Measurements from ENCODE around the gene CACNG4.

DNA sequence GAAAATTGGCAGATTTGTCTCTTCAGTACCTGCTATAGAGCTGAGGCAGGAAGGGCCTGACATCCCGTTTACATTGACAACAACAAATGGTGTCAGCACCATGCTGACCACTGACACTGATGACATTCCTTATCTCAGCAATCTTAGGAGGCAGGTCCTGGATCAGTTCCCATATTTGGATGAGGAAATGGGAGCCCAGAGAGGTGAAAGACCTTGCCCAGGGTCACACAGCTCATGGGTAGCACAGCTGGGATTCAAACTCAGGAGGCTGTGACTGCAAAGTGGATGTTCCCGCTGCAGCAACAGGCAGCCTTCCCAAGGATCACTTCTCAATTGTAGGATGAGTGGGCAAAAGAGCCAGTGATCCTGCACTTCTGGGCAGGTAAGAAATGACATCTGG is 30.5 kb upstream of the CACNG4 start:
- no peak for TF ChIP-seq EZH2 (IDR thresholded peaks at IDR 0.05; ENCODE audit: borderline replicate concordance, low read depth, low read length, severe bottlenecking)
- TF ChIP-seq, protein P1, sequence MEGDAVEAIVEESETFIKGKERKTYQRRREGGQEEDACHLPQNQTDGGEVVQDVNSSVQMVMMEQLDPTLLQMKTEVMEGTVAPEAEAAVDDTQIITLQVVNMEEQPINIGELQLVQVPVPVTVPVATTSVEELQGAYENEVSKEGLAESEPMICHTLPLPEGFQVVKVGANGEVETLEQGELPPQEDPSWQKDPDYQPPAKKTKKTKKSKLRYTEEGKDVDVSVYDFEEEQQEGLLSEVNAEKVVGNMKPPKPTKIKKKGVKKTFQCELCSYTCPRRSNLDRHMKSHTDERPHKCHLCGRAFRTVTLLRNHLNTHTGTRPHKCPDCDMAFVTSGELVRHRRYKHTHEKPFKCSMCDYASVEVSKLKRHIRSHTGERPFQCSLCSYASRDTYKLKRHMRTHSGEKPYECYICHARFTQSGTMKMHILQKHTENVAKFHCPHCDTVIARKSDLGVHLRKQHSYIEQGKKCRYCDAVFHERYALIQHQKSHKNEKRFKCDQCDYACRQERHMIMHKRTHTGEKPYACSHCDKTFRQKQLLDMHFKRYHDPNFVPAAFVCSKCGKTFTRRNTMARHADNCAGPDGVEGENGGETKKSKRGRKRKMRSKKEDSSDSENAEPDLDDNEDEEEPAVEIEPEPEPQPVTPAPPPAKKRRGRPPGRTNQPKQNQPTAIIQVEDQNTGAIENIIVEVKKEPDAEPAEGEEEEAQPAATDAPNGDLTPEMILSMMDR (IDR thresholded peaks at IDR 0.05; ENCODE audit: borderline replicate concordance, extremely low read depth, low read length, poor library complexity, severe bottlenecking): no peak

Data from DND-41 (cell line).